Activated naive CD4-positive, alpha-beta T cell treated with anti-CD3 and anti-CD28 coated beads for 36 hours (primary cell): ENCODE data around the gene RYR2. TPM values are rescaled to one million over a fixed set of nuclear protein-coding genes. Genes with fewer than 3 reads are reported as not detected.

ENCODE experiments used
- CTCF ChIA-PET: fragments of 350-600 bp; sonication (Branson Sonifier 250); formaldehyde crosslinking; loops from one replicate; lab custom pipeline; 2021; ENCODE audit warnings: antibody characterized with exemption; lab: Charles Lee
- DNase-seq: peaks from one replicate; pipeline ENCODE4 v3.0.0-alpha.2; 2020
- H3K27ac Mint-ChIP-seq: one replicate; pipeline ENCODE4 v1.8.0; 2021; ENCODE audit warnings: mild to moderate bottlenecking, mixed read lengths
- H3K27me3 Mint-ChIP-seq: one replicate; pipeline ENCODE4 v1.8.0; 2021; ENCODE audit warnings: low read depth, mixed read lengths
- H3K36me3 Mint-ChIP-seq: one replicate; pipeline ENCODE4 v1.8.0; 2021; ENCODE audit warnings: low read depth, mixed read lengths
- H3K4me1 Mint-ChIP-seq: one replicate; pipeline ENCODE4 v1.8.0; 2021; ENCODE audit warnings: low read depth, mixed read lengths
- H3K4me3 Mint-ChIP-seq: one replicate; pipeline ENCODE4 v1.8.0; 2021; ENCODE audit warnings: mild to moderate bottlenecking, moderate library complexity, mixed read lengths
- H3K9me3 Mint-ChIP-seq: one replicate; pipeline ENCODE4 v1.8.0; 2021; ENCODE audit warnings: mixed read lengths
- intact Hi-C: fragments of 100-400 bp; cut with micrococcal nuclease; formaldehyde crosslinking; loops from one replicate; pipeline ENCODE4 v1.15.1; 2023
- total RNA-seq, 2 experiments: library from RNA; stranded (reverse); gene quantifications; one replicate each; pipeline ENCODE4 v1.2.3, GENCODE V29; 2021

RYR2 gene
- total RNA-seq, 2 experiments from 2014 or later: not detected

GRCh38 chr1:237228421-237228820, 186.4 kb downstream of the RYR2 start:
- Mint-ChIP-seq H3K27ac (no peak overlapping the region), H3K27me3 (no peaks in the 10 kb centered on the region), H3K36me3 (no peaks in the 10 kb centered on the region), H3K4me1 (no peaks in the 10 kb centered on the region), H3K4me3 (no peak overlapping the region), H3K9me3 (peaks cover 2% of the 10 kb centered on the region)
- no peak for DNase-seq
- CTCF ChIA-PET: no interaction called here
- intact Hi-C loops: no loop called here

- intact Hi-C loops: no loop called here
Measured at GRCh38 chr1:237229333-237229732, 187.3 kb downstream of the RYR2 start.

DNA sequence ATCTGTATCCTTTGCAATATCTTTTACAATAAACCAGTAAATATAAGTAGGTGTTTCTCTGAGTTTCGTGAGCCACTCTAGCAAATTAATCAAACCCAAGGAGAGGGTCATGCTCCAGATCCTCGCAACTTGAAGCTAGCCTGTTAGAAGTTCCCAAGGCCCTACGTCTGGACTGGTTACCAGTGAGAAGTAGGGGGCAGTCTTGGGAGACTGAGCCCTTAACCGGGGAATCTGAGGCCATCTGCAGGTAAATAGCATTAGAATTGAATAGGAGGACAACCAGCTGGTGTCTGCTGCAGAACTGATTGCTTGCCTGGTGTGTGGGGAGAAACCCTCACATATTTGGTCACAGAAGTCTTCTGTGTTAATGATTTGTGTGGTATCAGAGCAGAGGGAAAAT, 190.5 kb downstream of the RYR2 start:
- Mint-ChIP-seq H3K36me3 (no peaks in the 10 kb centered on the region), H3K9me3 (no peaks in the 10 kb centered on the region), H3K27ac (no peak overlapping the region), H3K4me3 (no peak overlapping the region), H3K4me1 (no peaks in the 10 kb centered on the region), H3K27me3 (no peaks in the 10 kb centered on the region)
- DNase-seq: no peak
- CTCF ChIA-PET: no interaction called here
- intact Hi-C loops: no loop called here

More at GRCh38 chr1:237229333-237229732, 187.3 kb downstream of the RYR2 start:
- no peak overlapping the region for H3K4me3 Mint-ChIP-seq
- no peak for DNase-seq
- H3K27me3 Mint-ChIP-seq: no peaks in the 10 kb centered on the region
- no peak overlapping the region for H3K27ac Mint-ChIP-seq
- H3K9me3 Mint-ChIP-seq: peaks cover 2% of the 10 kb centered on the region
- CTCF ChIA-PET: interaction anchor here (0.6 kb wide), 1 partner anchor 82 kb away, joined by 3 read pairs; no protein-coding TSS in a partner anchor
- H3K4me1 Mint-ChIP-seq: no peaks in the 10 kb centered on the region
- H3K36me3 Mint-ChIP-seq: no peaks in the 10 kb centered on the region

DNA sequence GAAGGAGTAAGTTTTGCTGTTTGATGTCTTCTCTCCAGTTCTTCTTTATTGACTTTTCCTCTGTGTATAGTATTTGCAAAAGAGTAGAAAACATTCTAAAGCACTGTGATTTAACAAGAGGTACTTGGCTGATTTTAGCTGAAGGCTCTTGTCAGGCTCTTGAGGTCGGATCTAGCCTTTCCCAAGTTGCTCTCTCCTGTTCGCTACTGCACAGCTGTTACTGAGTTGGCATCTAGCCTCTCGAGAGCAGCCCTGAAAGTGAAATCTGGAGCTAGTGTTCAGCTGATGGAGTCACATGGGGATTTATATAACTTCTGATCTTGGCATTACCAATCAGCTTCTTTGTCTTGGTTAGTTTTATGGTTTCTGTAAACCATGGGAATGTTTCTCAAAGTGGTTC, 193.1 kb downstream of the RYR2 start:
- Mint-ChIP-seq H3K4me3 (no peak overlapping the region), H3K4me1 (no peaks in the 10 kb centered on the region), H3K36me3 (no peaks in the 10 kb centered on the region), H3K27ac (no peak overlapping the region), H3K9me3 (no peaks in the 10 kb centered on the region), H3K27me3 (no peaks in the 10 kb centered on the region)
- no peak for DNase-seq
- CTCF ChIA-PET: no interaction called here
- intact Hi-C loops: no loop called here

DNA sequence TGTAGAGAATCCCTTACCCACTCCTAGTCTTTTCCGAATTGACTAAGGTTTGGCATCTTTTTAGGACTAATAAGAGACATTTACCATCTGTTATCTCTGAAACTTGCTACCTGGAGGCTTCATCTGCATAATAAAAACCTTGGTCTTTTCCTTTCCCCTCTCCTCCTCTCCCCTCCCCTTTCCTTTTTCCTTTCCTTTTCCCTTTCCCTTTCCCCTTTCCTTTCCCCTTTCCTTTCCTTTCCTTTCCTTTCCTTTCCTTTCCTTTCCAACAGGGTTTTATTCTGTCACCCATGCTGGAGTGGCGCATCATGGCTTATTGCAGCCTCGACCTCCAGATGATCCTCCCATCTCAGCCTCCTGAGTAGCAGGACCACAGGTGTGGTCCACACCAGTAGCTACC, 195.7 kb downstream of the RYR2 start:
- H3K4me1 Mint-ChIP-seq: no peaks in the 10 kb centered on the region
- no peaks in the 10 kb centered on the region for H3K27me3 Mint-ChIP-seq
- CTCF ChIA-PET: no interaction called here
- no peak overlapping the region for H3K27ac Mint-ChIP-seq
- no peak for DNase-seq
- no peak overlapping the region for H3K4me3 Mint-ChIP-seq
- no peaks in the 10 kb centered on the region for H3K36me3 Mint-ChIP-seq
- intact Hi-C loops: no loop called here
- H3K9me3 Mint-ChIP-seq: no peaks in the 10 kb centered on the region

- intact Hi-C loops: no loop called here
- CTCF ChIA-PET: no interaction called here
- H3K4me3 Mint-ChIP-seq: no peak overlapping the region
- no peaks in the 10 kb centered on the region for H3K9me3 Mint-ChIP-seq
- no peaks in the 10 kb centered on the region for H3K4me1 Mint-ChIP-seq
- no peak for DNase-seq
- H3K27ac Mint-ChIP-seq: no peak overlapping the region
- no peaks in the 10 kb centered on the region for H3K27me3 Mint-ChIP-seq
- H3K36me3 Mint-ChIP-seq: no peaks in the 10 kb centered on the region
Measured at GRCh38 chr1:237239248-237239647, 197.3 kb downstream of the RYR2 start.

DNA sequence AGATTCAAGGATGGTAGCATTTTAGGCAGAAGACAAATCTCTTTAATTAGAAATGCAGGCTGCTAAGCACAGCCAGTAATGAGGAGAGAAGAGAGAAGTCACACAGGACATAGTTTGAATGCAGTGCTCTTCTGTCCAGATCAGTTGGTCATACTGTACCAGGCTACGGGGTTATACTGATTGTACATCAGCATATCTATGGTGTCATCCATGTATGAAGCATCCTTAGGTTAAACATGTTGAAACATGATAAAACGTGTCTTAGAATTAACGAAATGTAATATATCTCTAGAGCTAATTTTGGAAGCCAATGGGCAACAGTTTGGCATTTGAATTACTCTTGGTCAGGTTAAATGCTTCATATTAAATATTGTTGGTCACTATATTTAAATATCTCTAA, 199.1 kb downstream of the RYR2 start:
- Mint-ChIP-seq H3K27me3 (no peaks in the 10 kb centered on the region), H3K4me1 (no peaks in the 10 kb centered on the region), H3K36me3 (no peaks in the 10 kb centered on the region), H3K9me3 (no peaks in the 10 kb centered on the region), H3K4me3 (no peak overlapping the region), H3K27ac (no peak overlapping the region)
- CTCF ChIA-PET: no interaction called here
- intact Hi-C loops: no loop called here
- DNase-seq: no peak

- H3K4me3 Mint-ChIP-seq: no peak overlapping the region
- no peaks in the 10 kb centered on the region for H3K36me3 Mint-ChIP-seq
- CTCF ChIA-PET: no interaction called here
- no peaks in the 10 kb centered on the region for H3K9me3 Mint-ChIP-seq
- H3K27ac Mint-ChIP-seq: no peak overlapping the region
- no peak for DNase-seq
- H3K4me1 Mint-ChIP-seq: no peaks in the 10 kb centered on the region
- no peaks in the 10 kb centered on the region for H3K27me3 Mint-ChIP-seq
- intact Hi-C loops: no loop called here
Measured at GRCh38 chr1:237244778-237245177, 202.8 kb downstream of the RYR2 start.

DNA sequence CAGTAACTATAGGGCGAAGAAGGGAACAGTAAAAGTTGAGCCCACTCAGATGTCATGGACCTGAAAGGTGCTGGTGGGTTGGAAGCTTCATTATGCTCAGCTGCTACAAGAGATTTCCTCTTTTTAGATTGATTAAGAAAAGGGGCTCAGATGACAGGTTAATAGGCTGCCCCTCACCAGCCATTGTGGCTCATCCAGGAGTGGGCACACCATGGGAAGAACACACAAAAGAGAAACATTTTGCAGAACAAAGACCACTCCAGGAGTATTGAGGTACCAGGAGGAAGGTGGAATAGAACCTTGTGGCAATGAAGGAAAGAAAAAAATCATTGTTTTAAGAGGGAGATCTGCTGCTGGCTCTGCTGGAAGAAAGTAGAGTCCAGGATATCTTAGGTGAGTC, 205.5 kb downstream of the RYR2 start:
- Mint-ChIP-seq H3K4me3 (no peak overlapping the region), H3K27me3 (no peaks in the 10 kb centered on the region), H3K27ac (no peak overlapping the region), H3K9me3 (no peaks in the 10 kb centered on the region), H3K4me1 (no peaks in the 10 kb centered on the region), H3K36me3 (no peaks in the 10 kb centered on the region)
- no peak for DNase-seq
- intact Hi-C loops: no loop called here
- CTCF ChIA-PET: no interaction called here

GRCh38 chr1:237249120-237249519, 207.1 kb downstream of the RYR2 start:
- intact Hi-C loops: no loop called here
- no peaks in the 10 kb centered on the region for H3K9me3 Mint-ChIP-seq
- no peak overlapping the region for H3K27ac Mint-ChIP-seq
- DNase-seq: no peak
- CTCF ChIA-PET: no interaction called here
- H3K36me3 Mint-ChIP-seq: no peaks in the 10 kb centered on the region
- no peak overlapping the region for H3K4me3 Mint-ChIP-seq
- H3K4me1 Mint-ChIP-seq: no peaks in the 10 kb centered on the region
- no peaks in the 10 kb centered on the region for H3K27me3 Mint-ChIP-seq

DNA sequence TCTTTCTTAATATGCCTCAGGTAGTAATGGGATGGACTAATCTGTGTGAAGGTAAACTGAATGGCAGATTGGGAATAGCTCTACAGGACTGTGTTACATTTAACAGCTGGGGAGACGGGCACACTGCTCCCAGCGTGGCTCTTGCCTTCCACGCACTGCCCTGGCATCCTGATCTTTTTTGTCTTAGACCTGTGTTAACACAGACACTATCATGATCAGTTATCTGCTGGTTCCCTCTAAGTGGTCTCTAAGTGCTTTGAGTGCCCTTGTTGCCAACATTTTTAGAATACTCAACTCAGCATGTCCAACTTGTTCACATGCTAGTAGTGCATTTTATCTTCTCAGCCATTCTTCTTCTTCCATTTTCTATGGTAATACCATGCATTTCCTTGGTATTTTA, 208.1 kb downstream of the RYR2 start:
- no peak overlapping the region for H3K4me3 Mint-ChIP-seq
- intact Hi-C loops: no loop called here
- no peaks in the 10 kb centered on the region for H3K36me3 Mint-ChIP-seq
- H3K9me3 Mint-ChIP-seq: no peaks in the 10 kb centered on the region
- no peaks in the 10 kb centered on the region for H3K27me3 Mint-ChIP-seq
- no peak overlapping the region for H3K27ac Mint-ChIP-seq
- DNase-seq: no peak
- H3K4me1 Mint-ChIP-seq: no peaks in the 10 kb centered on the region
- CTCF ChIA-PET: no interaction called here

DNA sequence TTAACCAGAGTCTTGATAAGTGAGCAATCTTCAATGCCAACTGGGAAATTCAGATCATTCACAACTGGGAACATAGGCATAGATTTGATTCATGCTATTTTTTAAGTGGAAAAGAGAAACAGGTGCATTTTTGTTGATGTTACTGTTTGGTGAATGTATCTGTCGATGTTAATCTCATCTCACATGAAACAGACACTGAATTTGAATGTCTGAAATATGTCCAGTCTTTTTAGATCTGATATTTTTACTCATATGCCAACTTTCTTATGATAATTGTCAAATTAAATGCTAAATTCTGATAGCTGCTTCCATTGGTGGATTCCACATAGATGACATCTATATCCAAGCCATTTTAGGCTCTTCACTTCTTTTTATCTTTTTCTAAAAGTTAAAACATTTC, 213.1 kb downstream of the RYR2 start:
- intact Hi-C loops: no loop called here
- Mint-ChIP-seq H3K36me3 (no peaks in the 10 kb centered on the region), H3K4me1 (no peaks in the 10 kb centered on the region), H3K4me3 (no peak overlapping the region), H3K27ac (no peak overlapping the region), H3K9me3 (peaks cover 7% of the 10 kb centered on the region), H3K27me3 (no peaks in the 10 kb centered on the region)
- no peak for DNase-seq
- CTCF ChIA-PET: no interaction called here

- no peak for DNase-seq
- Mint-ChIP-seq H3K27ac (no peak overlapping the region), H3K4me1 (no peaks in the 10 kb centered on the region), H3K36me3 (no peaks in the 10 kb centered on the region), H3K27me3 (peaks cover 3% of the 10 kb centered on the region), H3K4me3 (no peak overlapping the region), H3K9me3 (peaks cover 7% of the 10 kb centered on the region)
- CTCF ChIA-PET: no interaction called here
- intact Hi-C loops: no loop called here
Measured at GRCh38 chr1:237258871-237259270, 216.9 kb downstream of the RYR2 start.

DNA sequence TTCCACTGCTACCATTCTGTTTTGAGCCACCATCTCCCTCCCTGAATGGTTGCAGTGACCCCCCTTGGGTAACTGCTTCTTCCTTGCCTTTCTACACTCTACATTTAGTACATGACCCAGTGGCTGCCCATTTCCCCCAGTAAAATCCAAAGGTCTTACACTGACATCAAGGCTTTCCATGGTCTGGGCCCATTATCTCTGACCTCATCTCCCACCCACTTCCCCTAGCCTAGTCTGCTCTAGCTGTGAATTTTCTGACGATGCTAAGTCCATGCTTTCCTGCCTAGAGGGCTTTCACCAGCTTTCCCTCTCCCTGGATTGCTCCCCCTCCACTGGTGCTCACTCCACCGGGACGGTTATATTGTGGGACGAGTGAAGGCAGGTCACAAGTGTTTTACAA, 219.2 kb downstream of the RYR2 start:
- peaks cover 6% of the 10 kb centered on the region for H3K27me3 Mint-ChIP-seq
- H3K36me3 Mint-ChIP-seq: no peaks in the 10 kb centered on the region
- no peaks in the 10 kb centered on the region for H3K4me1 Mint-ChIP-seq
- peaks cover 4% of the 10 kb centered on the region for H3K9me3 Mint-ChIP-seq
- H3K4me3 Mint-ChIP-seq: no peak overlapping the region
- no peak for DNase-seq
- CTCF ChIA-PET: no interaction called here
- no peak overlapping the region for H3K27ac Mint-ChIP-seq
- intact Hi-C loops: no loop called here
